Osteoblast (primary cell): ENCODE measurements around the gene EFNB2. TPM values are rescaled to one million over a fixed set of nuclear protein-coding genes. Genes with fewer than 3 reads are reported as not detected.

Experiments
- DNase-seq: peaks from one replicate; pipeline ENCODE4 v3.0.0; 2011; ENCODE audit warnings: low spot score, mixed read lengths; ENCODE audit not compliant: insufficient read length; ENCODE audit errors: missing footprints
- H2AFZ ChIP-seq: 2 replicates; pipeline ENCODE4 v1.6.0; 2011; ENCODE audit warnings: mild to moderate bottlenecking, low read length
- H3K27ac ChIP-seq: 2 replicates; pipeline ENCODE4 v1.5.1; 2011; ENCODE audit warnings: mild to moderate bottlenecking, low read depth, low read length, moderate library complexity
- H3K27me3 ChIP-seq: 2 replicates; pipeline ENCODE4 v1.6.0; 2012; ENCODE audit warnings: mild to moderate bottlenecking, control low read depth, inconsistent platforms, low read length, moderate library complexity; ENCODE audit not compliant: insufficient read depth
- H3K36me3 ChIP-seq: 2 replicates; pipeline ENCODE4 v1.5.1; 2011; ENCODE audit warnings: mild to moderate bottlenecking, low read length, control low read depth, moderate library complexity; ENCODE audit not compliant: insufficient read depth
- H3K4me1 ChIP-seq: 2 replicates; pipeline ENCODE4 v1.5.1; 2011; ENCODE audit warnings: mild to moderate bottlenecking, low read length, control low read depth, moderate library complexity; ENCODE audit not compliant: insufficient read depth
- H3K4me2 ChIP-seq: 2 replicates; pipeline ENCODE4 v1.6.0; 2011; ENCODE audit warnings: mild to moderate bottlenecking, low read length; ENCODE audit not compliant: insufficient read depth
- H3K4me3 ChIP-seq: fragments of 200-600 bp; sonication (generic); 3 replicates; pipeline ENCODE4 v1.5.1; 2012; ENCODE audit warnings: mild to moderate bottlenecking, low read length, inconsistent platforms; ENCODE audit not compliant: insufficient read depth
- H3K79me2 ChIP-seq: 2 replicates; pipeline ENCODE4 v1.6.0; 2012; ENCODE audit warnings: mild to moderate bottlenecking, low read length, control low read depth, inconsistent platforms; ENCODE audit not compliant: insufficient read depth
- H3K9me3 ChIP-seq: 2 replicates; pipeline ENCODE4 v1.5.1; 2011; ENCODE audit warnings: low read depth, low read length, control low read depth
- H4K20me1 ChIP-seq: 2 replicates; pipeline ENCODE4 v1.6.0; 2012; ENCODE audit warnings: mild to moderate bottlenecking, low read length, control low read depth; ENCODE audit not compliant: insufficient read depth
- CTCF ChIP-seq: IDR thresholded peaks from 2 replicates; pipeline ENCODE4 v1.5.1; 2011; ENCODE audit warnings: mild to moderate bottlenecking, low read depth, low read length, moderate library complexity; ENCODE audit errors: extremely low read depth
- total RNA-seq: library from RNA; depleted of rRNA; stranded (reverse); fragments of >200 nt; gene quantifications from 2 replicates; pipeline ENCODE4 v1.2.3, GENCODE V29; 2012

Gene EFNB2
- total RNA-seq, 1 donor, result 17.0 TPM

DNA sequence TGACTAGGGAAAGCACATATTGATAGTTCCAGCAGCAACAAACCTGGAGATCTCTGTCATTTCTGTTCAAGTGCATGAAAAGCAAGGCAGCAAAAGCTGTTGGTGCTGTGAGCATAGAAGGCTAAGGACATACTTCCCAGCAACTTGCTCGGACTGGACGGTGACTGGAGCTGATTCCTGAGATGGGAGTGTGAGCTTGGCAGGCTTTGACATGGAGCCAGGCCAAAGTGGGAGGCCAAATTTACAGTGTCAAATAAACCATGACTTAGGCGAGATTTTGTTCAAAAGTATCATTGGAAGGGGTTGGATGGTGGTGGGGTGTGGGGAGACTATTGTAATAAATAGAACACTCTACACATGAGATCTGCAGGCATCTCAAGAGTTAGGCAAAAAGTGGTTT is 38.4 kb upstream of the EFNB2 start:
- TF ChIP-seq CTCF, result no peak
- Histone ChIP-seq H4K20me1 (no peaks in the 10 kb centered on the region), H3K36me3 (no peaks in the 10 kb centered on the region), H3K27me3 (no peaks in the 10 kb centered on the region), H2AFZ (peak overlapping the region; percentile 21), H3K79me2 (no peaks in the 10 kb centered on the region), H3K9me3 (no peaks in the 10 kb centered on the region), H3K27ac (peak overlapping the region; percentile 71), H3K4me3 (peak overlapping the region; percentile 54), H3K4me1 (peaks cover 17% of the 10 kb centered on the region), H3K4me2 (peak overlapping the region; percentile 86)
- DNase-seq, result no peak

DNA sequence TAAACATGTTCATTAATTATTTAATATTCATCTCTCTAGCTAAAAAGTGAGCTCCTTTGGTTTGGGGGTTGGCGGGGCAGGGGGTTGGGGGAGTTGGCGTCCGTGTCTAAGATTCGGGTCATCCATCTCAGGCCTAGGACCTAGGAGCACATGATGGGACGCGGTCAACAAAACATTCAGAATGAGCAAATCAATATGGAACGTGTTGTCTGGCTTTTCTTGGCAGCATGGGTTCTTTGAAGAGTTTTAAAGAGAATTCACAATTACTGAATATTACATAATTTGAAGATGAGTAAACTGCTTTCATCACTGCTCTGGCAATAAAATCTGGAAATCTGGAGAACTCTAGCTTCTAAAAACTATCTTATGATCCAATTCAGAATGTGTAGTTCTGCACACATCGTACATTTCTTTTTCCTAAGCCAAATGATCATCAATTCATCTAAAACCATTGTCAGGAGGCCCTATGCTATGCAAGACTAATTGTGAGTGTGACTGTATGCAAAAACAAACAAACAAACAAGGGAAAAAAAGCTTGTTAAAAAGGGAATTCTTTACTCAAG is 37.9 kb upstream of the EFNB2 start:
- no peaks in the 10 kb centered on the region for H3K79me2 ChIP-seq
- no peak overlapping the region for H2AFZ ChIP-seq
- TF ChIP-seq CTCF, result no peak
- H4K20me1 ChIP-seq, result no peaks in the 10 kb centered on the region
- peak; percentile 42 for DNase-seq
- peak overlapping the region; percentile 54 for H3K4me3 ChIP-seq
- H3K27ac ChIP-seq, result peak overlapping the region; percentile 71
- H3K27me3 ChIP-seq, result no peaks in the 10 kb centered on the region
- peak overlapping the region; percentile 86 for H3K4me2 ChIP-seq
- no peaks in the 10 kb centered on the region for H3K9me3 ChIP-seq
- peaks cover 21% of the 10 kb centered on the region for H3K4me1 ChIP-seq
- no peaks in the 10 kb centered on the region for H3K36me3 ChIP-seq

DNA sequence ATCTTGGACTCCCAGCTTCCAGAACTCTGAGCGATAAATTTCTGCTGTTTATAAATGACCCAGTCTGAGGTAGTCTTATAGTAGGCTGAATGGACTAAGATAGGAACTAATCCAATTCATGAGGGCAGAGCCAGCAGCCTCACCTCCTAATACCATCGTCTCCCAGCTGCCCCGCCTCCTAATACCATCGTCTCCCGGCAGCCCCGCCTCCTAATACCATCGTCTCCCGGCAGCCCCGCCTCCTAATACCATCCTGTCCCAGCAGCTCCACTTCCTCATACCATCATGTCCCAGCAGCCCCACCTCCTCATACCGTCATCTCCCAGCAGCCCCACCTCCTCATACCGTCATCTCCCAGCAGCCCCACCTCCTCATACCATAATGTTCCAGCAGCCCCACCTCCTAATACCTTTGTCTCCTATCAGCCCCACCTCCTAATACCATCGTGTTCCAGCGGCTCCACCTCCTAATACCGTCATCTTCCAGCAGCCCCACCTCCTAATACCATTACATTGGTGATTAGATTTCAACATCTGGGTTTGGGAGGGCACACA is 34.9 kb upstream of the EFNB2 start:
- Histone ChIP-seq H3K36me3 (no peaks in the 10 kb centered on the region), H3K4me2 (peak overlapping the region; percentile 69), H3K9me3 (no peaks in the 10 kb centered on the region), H3K79me2 (peaks cover 25% of the 10 kb centered on the region), H3K27me3 (no peaks in the 10 kb centered on the region), H3K4me1 (peaks cover 35% of the 10 kb centered on the region), H3K27ac (no peak overlapping the region), H2AFZ (peak overlapping the region; percentile 83), H3K4me3 (peak overlapping the region; percentile 43), H4K20me1 (peaks cover 18% of the 10 kb centered on the region)
- peak; percentile 91 for DNase-seq
- TF ChIP-seq CTCF, result no peak

- Histone ChIP-seq H3K4me3 (no peak overlapping the region), H3K27ac (no peak overlapping the region), H4K20me1 (peaks cover 27% of the 10 kb centered on the region), H3K4me1 (peaks cover 44% of the 10 kb centered on the region), H3K79me2 (peaks cover 34% of the 10 kb centered on the region), H3K27me3 (no peaks in the 10 kb centered on the region), H2AFZ (peak overlapping the region; percentile 83), H3K36me3 (no peaks in the 10 kb centered on the region), H3K9me3 (no peaks in the 10 kb centered on the region), H3K4me2 (peak overlapping the region; percentile 69)
- TF ChIP-seq CTCF, result no peak
- peak; percentile 34 for DNase-seq
Measured at GRCh38 chr13:106569233-106570095, 34.0 kb upstream of the EFNB2 start.
